Heart left ventricle (tissue), 16 donors: Measurements from ENCODE around the gene CTNNB1. TPM values are rescaled to one million over a fixed set of nuclear protein-coding genes. Genes with fewer than 3 reads are reported as not detected.

Source experiments
- ATAC-seq, 4 donors: fragments of 200-7000 bp; cut with Tn5 transposase; one replicate each; pipeline ENCODE4 v1.9.1; 2020 to 2022; ENCODE audit warnings: moderate library complexity in 4 of 4, mild to moderate bottlenecking in 3 of 4, moderate number of reproducible peaks in 1 of 4
- DNase-seq, 5 donors: peaks; one replicate each; pipeline ENCODE4 v3.0.0-alpha.2; 2020
- H3K27ac ChIP-seq, 12 donors: fragments of 200-600 bp; sonication (generic) in 4 of 12; one replicate each; pipeline versions ENCODE4 v1.5.0 to v1.8.0; 2016 to 2022; ENCODE audit warnings: mild to moderate bottlenecking in 2 of 12
- H3K27me3 ChIP-seq, 9 donors: fragments of 200-600 bp; sonication (generic) in 2 of 9; one replicate each; pipeline versions ENCODE4 v1.5.1 to v1.8.0; 2016 to 2022; ENCODE audit warnings: mild to moderate bottlenecking in 3 of 9
- H3K36me3 ChIP-seq, 9 donors: fragments of 200-600 bp; sonication (generic) in 2 of 9; one replicate each; pipeline versions ENCODE4 v1.5.0 to v1.8.0; 2018 to 2022; ENCODE audit warnings: mild to moderate bottlenecking in 2 of 9
- H3K4me1 ChIP-seq, 12 donors: fragments of 200-600 bp; sonication (generic) in 4 of 12; one replicate each; pipeline versions ENCODE4 v1.5.0 to v1.8.0; 2016 to 2022; ENCODE audit warnings: mild to moderate bottlenecking in 3 of 12
- H3K4me3 ChIP-seq, 12 donors: fragments of 200-600 bp; sonication (generic) in 4 of 12; one replicate each; pipeline versions ENCODE4 v1.5.0 to v1.8.0; 2017 to 2022; ENCODE audit warnings: mild to moderate bottlenecking in 9 of 12, moderate library complexity in 4 of 12
- H3K9me3 ChIP-seq, 12 donors: fragments of 200-600 bp; sonication (generic) in 4 of 12; one replicate each; pipeline versions ENCODE4 v1.5.0 to v1.8.0; 2016 to 2022; ENCODE audit warnings: mild to moderate bottlenecking in 1 of 12
- POLR2A ChIP-seq, 2 donors: fragments of 450-650 bp; IDR thresholded peaks; one replicate each; pipeline ENCODE4 v1.6.1; 2017; ENCODE audit warnings: antibody characterized with exemption in 2 of 2, mild to moderate bottlenecking in 2 of 2, moderate library complexity in 2 of 2
- WGBS, 4 donors: extraction: QIAGEN DNeasy Blood & Tissue Kit in 2 of 4; methylation state at CpG; one replicate each; pipeline versions ENCODE4 v1.1.5 to v1.1.7; 2013 to 2018; 5-methylcytosine and 5-hydroxymethylcytosine counted together
- intact Hi-C, 10 donors: fragments of 100-400 bp; cut with DNase I; formaldehyde crosslinking; loops; one replicate each; pipeline versions ENCODE4 v1.11.1 to v1.14.2; 2022
- polyA plus RNA-seq, 2 donors: library from polyadenylated mRNA; stranded (reverse); fragments of 200-250 nt; gene quantifications; one replicate each; pipeline ENCODE4 v1.2.3, GENCODE V29; 2013
- total RNA-seq, 9 donors: library from RNA; depleted of rRNA in 2 of 9; stranded (reverse); fragments of >200 nt in 2 of 9; fragmentation: NEBNext Ultra II Directional in 3 of 9; extraction: Animal tissue kit (Norgen Biotek cat#: 25700) in 3 of 9; gene quantifications; one replicate each; pipeline versions ENCODE4 v1.1.0 to v1.2.4, GENCODE V29; 2016 to 2023
- TF ChIP-seq, protein P1 (sequence below), 12 donors: fragments of 200-600 bp; sonication (generic) in 4 of 12; IDR thresholded peaks; one replicate each; pipeline versions ENCODE4 v1.5.0 to v1.8.0; 2018 to 2022; ENCODE audit warnings: antibody characterized with exemption in 12 of 12, mild to moderate bottlenecking in 5 of 12
- donor health status: ischemic (EF 13 %, LVEDD 7.1; RV severe dilation, severe dysfunction).
- donor health status: healthy with polysubstance abuse.
- donor health status: DM: no; HTN: yes; CAD: no.
- donor health status: DM: no; HTN: no; CAD: no.
- donor health status: ischemic (EF 25% LVEDD 6.9; RV normal size, moderate dysfunction).
- donor health status: ischemic (EF 25% LVEDD 5.7; RV mildly dilated, moderate dysfunction).
- donor health status: healthy.
- donor health status: DM: yes; HTN: yes; CAD: no.
- donor health status: ischemic (EF 35%, LVEDD 5.7; RV mildly dilated, moderate dysfunction).
- donor health status: nonischemic (EF 11% LVEDD 7.7; RV severe dilation, severe dysfunction).
- donor health status: DM: yes; HTN: yes; CAD: no.
- donor health status: PGD.
- donor health status: ischemic (EF 29% LVEDD 5.4; RV normal size, mild dysfunction).
- donor health status: nonischemic (EF 23%, LVEDD 6.1; RV moderate dilation, normal function).

Gene CTNNB1
- total and polyA plus RNA-seq, 11 donors: 25.6 to 301 (median 208) TPM

- no peak for ATAC-seq
- Histone ChIP-seq H3K27ac (no peak overlapping the region), H3K27me3 (no peaks in the 10 kb centered on the region), H3K36me3 (no peaks in the 10 kb centered on the region), H3K4me1 (no peaks in the 10 kb centered on the region), H3K4me3 (no peak overlapping the region), H3K9me3 (no peaks in the 10 kb centered on the region)
- WGBS, 4 donors: 74 to 83% (median 83%) methylated on average over 4 of the region's 4 CpGs
- intact Hi-C loops: no loop called here
- no peak for DNase-seq
- TF ChIP-seq, protein P1, sequence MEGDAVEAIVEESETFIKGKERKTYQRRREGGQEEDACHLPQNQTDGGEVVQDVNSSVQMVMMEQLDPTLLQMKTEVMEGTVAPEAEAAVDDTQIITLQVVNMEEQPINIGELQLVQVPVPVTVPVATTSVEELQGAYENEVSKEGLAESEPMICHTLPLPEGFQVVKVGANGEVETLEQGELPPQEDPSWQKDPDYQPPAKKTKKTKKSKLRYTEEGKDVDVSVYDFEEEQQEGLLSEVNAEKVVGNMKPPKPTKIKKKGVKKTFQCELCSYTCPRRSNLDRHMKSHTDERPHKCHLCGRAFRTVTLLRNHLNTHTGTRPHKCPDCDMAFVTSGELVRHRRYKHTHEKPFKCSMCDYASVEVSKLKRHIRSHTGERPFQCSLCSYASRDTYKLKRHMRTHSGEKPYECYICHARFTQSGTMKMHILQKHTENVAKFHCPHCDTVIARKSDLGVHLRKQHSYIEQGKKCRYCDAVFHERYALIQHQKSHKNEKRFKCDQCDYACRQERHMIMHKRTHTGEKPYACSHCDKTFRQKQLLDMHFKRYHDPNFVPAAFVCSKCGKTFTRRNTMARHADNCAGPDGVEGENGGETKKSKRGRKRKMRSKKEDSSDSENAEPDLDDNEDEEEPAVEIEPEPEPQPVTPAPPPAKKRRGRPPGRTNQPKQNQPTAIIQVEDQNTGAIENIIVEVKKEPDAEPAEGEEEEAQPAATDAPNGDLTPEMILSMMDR (IDR thresholded peaks at IDR 0.05): no peak
- no peak for TF ChIP-seq POLR2A (IDR thresholded peaks at IDR 0.05)
These were observed 59.0 kb downstream of the CTNNB1 start for GRCh38 chr3:41258239-41258800.

GRCh38 chr3:41259449-41260062, 60.3 kb downstream of the CTNNB1 start:
- WGBS, 4 donors: 77 to 85% (median 82%) methylated on average over 1 of the region's 1 CpG

GRCh38 chr3:41260063-41260450, 60.8 kb downstream of the CTNNB1 start:
- ATAC-seq: no peak
- WGBS, 4 donors: 94 to 98% (median 96%) methylated on average over 3 of the region's 3 CpGs
- TF ChIP-seq, protein P1 (IDR thresholded peaks at IDR 0.05): no peak
- TF ChIP-seq POLR2A (IDR thresholded peaks at IDR 0.05): no peak
- H3K27me3 ChIP-seq: no peaks in the 10 kb centered on the region
- H3K27ac ChIP-seq: no peak overlapping the region
- DNase-seq: no peak
- H3K9me3 ChIP-seq: no peaks in the 10 kb centered on the region
- intact Hi-C loops: no loop called here
- H3K4me1 ChIP-seq: no peaks in the 10 kb centered on the region
- no peaks in the 10 kb centered on the region for H3K36me3 ChIP-seq
- H3K4me3 ChIP-seq: no peak overlapping the region

More at GRCh38 chr3:41259449-41260062, 60.3 kb downstream of the CTNNB1 start:
- Histone ChIP-seq H3K27me3 (no peaks in the 10 kb centered on the region), H3K4me3 (no peak overlapping the region), H3K9me3 (no peaks in the 10 kb centered on the region), H3K27ac (no peak overlapping the region), H3K4me1 (no peaks in the 10 kb centered on the region), H3K36me3 (no peaks in the 10 kb centered on the region)
- no peak for ATAC-seq
- no peak for DNase-seq
- TF ChIP-seq POLR2A (IDR thresholded peaks at IDR 0.05): no peak
- TF ChIP-seq, protein P1 (IDR thresholded peaks at IDR 0.05): no peak
- intact Hi-C loops: no loop called here

- H3K9me3 ChIP-seq: no peaks in the 10 kb centered on the region
- 93 to 98% (median 94%) methylated on average over 8 to 11 of the region's 11 CpGs for WGBS, 4 donors
- DNase-seq (no peak), ATAC-seq (no peak)
- no peak overlapping the region for H3K27ac ChIP-seq
- H3K4me1 ChIP-seq: peaks cover 0 to 8% (median 2%) of the 10 kb centered on the region in 12 donors
- no peak for TF ChIP-seq POLR2A (IDR thresholded peaks at IDR 0.05)
- TF ChIP-seq, protein P1 (IDR thresholded peaks at IDR 0.05): no peak
- H3K27me3 ChIP-seq: no peaks in the 10 kb centered on the region
- no peak overlapping the region for H3K4me3 ChIP-seq
- H3K36me3 ChIP-seq: no peaks in the 10 kb centered on the region
- intact Hi-C loops: no loop called here
These were observed 65.8 kb downstream of the CTNNB1 start for GRCh38 chr3:41265011-41265545.
